ENCODE results near the gene QRICH2. TPM values are rescaled to one million over a fixed set of nuclear protein-coding genes. Genes with fewer than 3 reads are reported as not detected.

Gene QRICH2
- total RNA-seq, 1 donor from 2014 or later, result 15.0 TPM

GRCh38 chr17:76345377-76345974 is 37.4 kb upstream of the QRICH2 start:
- Mint-ChIP-seq H3K4me1 (ENCODE audit: unreplicated experiment) (peaks cover 3% of the 10 kb centered on the region), H3K4me3 (ENCODE audit: unreplicated experiment) (peak overlapping the region; percentile 26), H3K36me3 (ENCODE audit: low read depth, unreplicated experiment) (peaks cover 43% of the 10 kb centered on the region), H3K27ac (ENCODE audit: unreplicated experiment) (no peak overlapping the region), H3K9me3 (ENCODE audit: unreplicated experiment) (no peaks in the 10 kb centered on the region), H3K27me3 (ENCODE audit: unreplicated experiment) (peaks cover under 1% of the 10 kb centered on the region)
- no peak for DNase-seq (ENCODE audit: low spot score)
- TF ChIP-seq, protein P1, sequence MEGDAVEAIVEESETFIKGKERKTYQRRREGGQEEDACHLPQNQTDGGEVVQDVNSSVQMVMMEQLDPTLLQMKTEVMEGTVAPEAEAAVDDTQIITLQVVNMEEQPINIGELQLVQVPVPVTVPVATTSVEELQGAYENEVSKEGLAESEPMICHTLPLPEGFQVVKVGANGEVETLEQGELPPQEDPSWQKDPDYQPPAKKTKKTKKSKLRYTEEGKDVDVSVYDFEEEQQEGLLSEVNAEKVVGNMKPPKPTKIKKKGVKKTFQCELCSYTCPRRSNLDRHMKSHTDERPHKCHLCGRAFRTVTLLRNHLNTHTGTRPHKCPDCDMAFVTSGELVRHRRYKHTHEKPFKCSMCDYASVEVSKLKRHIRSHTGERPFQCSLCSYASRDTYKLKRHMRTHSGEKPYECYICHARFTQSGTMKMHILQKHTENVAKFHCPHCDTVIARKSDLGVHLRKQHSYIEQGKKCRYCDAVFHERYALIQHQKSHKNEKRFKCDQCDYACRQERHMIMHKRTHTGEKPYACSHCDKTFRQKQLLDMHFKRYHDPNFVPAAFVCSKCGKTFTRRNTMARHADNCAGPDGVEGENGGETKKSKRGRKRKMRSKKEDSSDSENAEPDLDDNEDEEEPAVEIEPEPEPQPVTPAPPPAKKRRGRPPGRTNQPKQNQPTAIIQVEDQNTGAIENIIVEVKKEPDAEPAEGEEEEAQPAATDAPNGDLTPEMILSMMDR (IDR thresholded peaks at IDR 0.05; ENCODE audit: unreplicated experiment), result no peak

DNA sequence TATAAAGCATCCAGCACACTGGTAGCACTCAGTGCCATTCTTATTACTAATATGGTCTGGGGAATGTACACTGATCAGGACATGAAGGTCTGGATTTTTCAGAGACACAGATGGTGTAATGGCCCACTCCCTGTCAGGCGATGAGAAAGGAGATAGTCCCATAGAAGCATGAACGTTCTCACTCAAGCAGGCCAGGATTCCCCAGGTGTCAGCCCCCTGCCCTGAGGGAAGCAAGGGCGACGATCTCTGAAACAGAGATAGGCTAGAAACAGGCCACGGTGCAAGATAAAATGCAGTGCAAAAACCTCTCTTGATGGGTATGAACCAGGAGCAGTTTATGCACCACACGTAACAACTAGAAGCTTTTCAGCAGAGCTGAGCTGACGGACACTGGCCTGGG is 35.0 kb upstream of the QRICH2 start:
- H3K9me3 Mint-ChIP-seq (ENCODE audit: unreplicated experiment), result no peaks in the 10 kb centered on the region
- no peak overlapping the region for H3K4me3 Mint-ChIP-seq (ENCODE audit: unreplicated experiment)
- H3K27me3 Mint-ChIP-seq (ENCODE audit: unreplicated experiment), result no peaks in the 10 kb centered on the region
- H3K36me3 Mint-ChIP-seq (ENCODE audit: low read depth, unreplicated experiment), result peaks cover 52% of the 10 kb centered on the region
- H3K27ac Mint-ChIP-seq (ENCODE audit: unreplicated experiment), result no peak overlapping the region
- peaks cover 3% of the 10 kb centered on the region for H3K4me1 Mint-ChIP-seq (ENCODE audit: unreplicated experiment)
- TF ChIP-seq, protein P1 (IDR thresholded peaks at IDR 0.05; ENCODE audit: unreplicated experiment), result no peak
- no peak for DNase-seq (ENCODE audit: low spot score)

DNA sequence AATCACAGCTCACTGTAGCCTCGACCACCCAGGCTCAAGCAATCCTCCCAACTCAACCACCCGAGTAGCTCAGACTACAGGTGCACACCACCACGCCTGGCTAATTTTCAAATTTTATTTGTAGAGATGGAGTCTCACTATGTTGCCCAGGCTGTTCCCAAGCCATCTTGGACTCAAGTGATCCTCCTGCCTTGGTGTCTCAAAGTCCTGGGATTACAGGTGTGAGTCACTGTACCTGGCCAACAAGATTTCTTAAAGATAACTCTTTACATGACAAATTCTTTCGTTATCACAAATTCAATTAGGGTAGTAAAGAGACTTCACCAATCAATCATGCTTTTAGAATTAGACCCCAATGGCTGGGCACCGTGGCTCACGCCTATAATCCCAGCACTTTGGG is 33.2 kb upstream of the QRICH2 start:
- Mint-ChIP-seq H3K36me3 (ENCODE audit: low read depth, unreplicated experiment) (peaks cover 43% of the 10 kb centered on the region), H3K9me3 (ENCODE audit: unreplicated experiment) (no peaks in the 10 kb centered on the region), H3K27ac (ENCODE audit: unreplicated experiment) (no peak overlapping the region), H3K4me1 (ENCODE audit: unreplicated experiment) (peaks cover 7% of the 10 kb centered on the region), H3K27me3 (ENCODE audit: unreplicated experiment) (no peaks in the 10 kb centered on the region), H3K4me3 (ENCODE audit: unreplicated experiment) (no peak overlapping the region)
- TF ChIP-seq, protein P1 (IDR thresholded peaks at IDR 0.05; ENCODE audit: unreplicated experiment), result no peak
- DNase-seq (ENCODE audit: low spot score), result no peak

- peak overlapping the region; percentile 67 for H3K27ac Mint-ChIP-seq (ENCODE audit: unreplicated experiment)
These were observed 29.3 kb upstream of the QRICH2 start for GRCh38 chr17:76337413-76337777.

GRCh38 chr17:76336756-76337412 is 28.8 kb upstream of the QRICH2 start:
- Mint-ChIP-seq H3K36me3 (ENCODE audit: low read depth, unreplicated experiment) (peaks cover 24% of the 10 kb centered on the region), H3K27me3 (ENCODE audit: unreplicated experiment) (no peaks in the 10 kb centered on the region), H3K9me3 (ENCODE audit: unreplicated experiment) (no peaks in the 10 kb centered on the region), H3K4me3 (ENCODE audit: unreplicated experiment) (peak overlapping the region; percentile 33), H3K27ac (ENCODE audit: unreplicated experiment) (peak overlapping the region; percentile 67), H3K4me1 (ENCODE audit: unreplicated experiment) (peaks cover 21% of the 10 kb centered on the region)
- no peak for DNase-seq (ENCODE audit: low spot score)
- TF ChIP-seq, protein P1 (IDR thresholded peaks at IDR 0.05; ENCODE audit: unreplicated experiment), result no peak

More at GRCh38 chr17:76337413-76337777, 29.3 kb upstream of the QRICH2 start:
- Mint-ChIP-seq H3K27me3 (ENCODE audit: unreplicated experiment) (no peaks in the 10 kb centered on the region), H3K4me1 (ENCODE audit: unreplicated experiment) (peaks cover 21% of the 10 kb centered on the region), H3K4me3 (ENCODE audit: unreplicated experiment) (peak overlapping the region; percentile 33), H3K36me3 (ENCODE audit: low read depth, unreplicated experiment) (peaks cover 26% of the 10 kb centered on the region), H3K9me3 (ENCODE audit: unreplicated experiment) (no peaks in the 10 kb centered on the region)
- DNase-seq (ENCODE audit: low spot score), result no peak
- TF ChIP-seq, protein P1 (IDR thresholded peaks at IDR 0.05; ENCODE audit: unreplicated experiment), result no peak
